Subcutaneous abdominal adipose tissue (tissue), 5 donors: Measurements from ENCODE around the gene ADAMTS2.

Experiments
- H3K27ac ChIP-seq: one replicate; pipeline ENCODE4 v1.7.0; 2013; ENCODE audit warnings: low read depth, mild to moderate bottlenecking, inconsistent platforms, low read length, moderate library complexity
- H3K27me3 ChIP-seq, 5 donors: one replicate each; pipeline ENCODE4 v1.7.0; 2013; ENCODE audit warnings: low read length in 5 of 5, inconsistent platforms in 1 of 5; ENCODE audit not compliant: control insufficient read depth in 5 of 5, insufficient read depth in 4 of 5
- H3K36me3 ChIP-seq, 5 donors: one replicate each; pipeline ENCODE4 v1.7.0; 2013; ENCODE audit warnings: low read length in 5 of 5; ENCODE audit not compliant: control insufficient read depth in 5 of 5, insufficient read depth in 5 of 5
- H3K4me1 ChIP-seq, 5 donors: one replicate each; pipeline ENCODE4 v1.7.0; 2013; ENCODE audit warnings: low read length in 5 of 5, mild to moderate bottlenecking in 3 of 5, moderate library complexity in 1 of 5; ENCODE audit not compliant: control insufficient read depth in 5 of 5, insufficient read depth in 5 of 5
- H3K4me3 ChIP-seq, 5 donors: one replicate each; pipeline ENCODE4 v1.7.0; 2013; ENCODE audit warnings: low read length in 5 of 5, low read depth in 1 of 5
- H3K9ac ChIP-seq, 5 donors: one replicate each; pipeline ENCODE4 v1.7.0; 2013; ENCODE audit warnings: low read length in 5 of 5, mild to moderate bottlenecking in 4 of 5, moderate library complexity in 3 of 5
- H3K9me3 ChIP-seq, 5 donors: one replicate each; pipeline ENCODE4 v1.7.0; 2013; ENCODE audit warnings: low read length in 5 of 5; ENCODE audit not compliant: control insufficient read depth in 5 of 5
- donor health status: healthy.
- donor health status: healthy.
- donor health status: healthy.
- donor health status: healthy.
- donor health status: healthy.

The ADAMTS2 gene

DNA sequence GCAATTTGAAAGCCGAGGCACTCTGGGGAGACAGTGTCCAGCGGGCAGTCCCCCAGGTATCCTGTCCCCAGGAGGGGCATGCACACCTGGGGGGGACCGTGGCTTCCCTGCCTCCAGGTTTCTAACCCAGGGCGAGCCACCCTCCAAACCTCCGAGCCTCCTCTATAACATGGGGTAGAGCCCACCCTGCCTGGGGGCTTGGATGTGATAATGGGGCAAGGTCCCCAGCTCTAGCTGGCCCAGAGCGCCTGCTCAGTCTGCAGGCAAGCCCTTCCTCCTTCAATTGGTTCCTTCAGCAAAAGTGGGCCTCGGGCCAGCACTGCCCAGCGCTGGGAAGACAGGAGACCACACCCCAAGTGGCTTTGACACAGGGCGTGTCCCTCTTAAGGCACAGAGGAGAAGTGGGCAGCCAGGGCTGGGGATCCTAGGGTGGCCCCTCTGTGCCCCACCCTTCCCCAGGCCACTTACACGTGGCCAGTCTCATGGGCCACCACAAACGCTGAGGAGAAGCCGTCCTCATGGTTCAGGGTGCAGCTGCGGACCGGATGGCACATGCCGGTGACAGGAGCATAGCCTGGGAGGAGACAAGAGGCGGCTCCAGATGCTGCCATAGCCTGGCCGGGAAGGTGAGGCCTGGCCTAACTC is 190.8 kb downstream of the ADAMTS2 start:
- Histone ChIP-seq H3K4me1 (no peaks in the 10 kb centered on the region), H3K9ac (no peak overlapping the region), H3K27me3 (no peaks in the 10 kb centered on the region), H3K9me3 (no peaks in the 10 kb centered on the region), H3K4me3 (no peak overlapping the region), H3K27ac (no peak overlapping the region), H3K36me3 (peaks cover 0 to 75% (median 65%) of the 10 kb centered on the region in 5 donors)

DNA sequence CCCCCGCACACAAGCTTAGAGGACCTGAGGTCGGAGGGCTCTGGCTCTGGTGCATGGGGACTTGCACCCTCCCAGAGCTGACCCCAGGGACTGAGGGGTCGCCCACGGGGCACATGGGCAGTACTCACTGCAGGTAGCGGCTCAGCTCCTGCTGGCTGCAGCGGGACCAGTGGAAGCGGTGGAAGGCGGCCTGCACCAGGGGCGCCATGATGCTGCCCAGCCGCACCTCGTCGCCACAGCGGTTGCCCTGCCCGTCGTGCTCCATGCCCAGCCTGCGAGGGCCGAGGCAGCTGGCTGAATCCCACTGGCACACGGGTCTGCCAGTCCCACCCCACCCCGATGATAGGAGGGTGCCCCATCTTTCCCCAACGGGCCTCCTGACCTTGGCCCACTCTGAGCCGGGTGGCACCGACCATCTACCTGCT is 191.3 kb downstream of the ADAMTS2 start:
- H3K27ac ChIP-seq, result no peak overlapping the region
- no peak overlapping the region for H3K4me3 ChIP-seq
- no peaks in the 10 kb centered on the region for H3K9me3 ChIP-seq
- no peaks in the 10 kb centered on the region for H3K4me1 ChIP-seq
- H3K27me3 ChIP-seq, result no peaks in the 10 kb centered on the region
- peaks cover 0 to 75% (median 70%) of the 10 kb centered on the region in 5 donors for H3K36me3 ChIP-seq
- no peak overlapping the region for H3K9ac ChIP-seq

DNA sequence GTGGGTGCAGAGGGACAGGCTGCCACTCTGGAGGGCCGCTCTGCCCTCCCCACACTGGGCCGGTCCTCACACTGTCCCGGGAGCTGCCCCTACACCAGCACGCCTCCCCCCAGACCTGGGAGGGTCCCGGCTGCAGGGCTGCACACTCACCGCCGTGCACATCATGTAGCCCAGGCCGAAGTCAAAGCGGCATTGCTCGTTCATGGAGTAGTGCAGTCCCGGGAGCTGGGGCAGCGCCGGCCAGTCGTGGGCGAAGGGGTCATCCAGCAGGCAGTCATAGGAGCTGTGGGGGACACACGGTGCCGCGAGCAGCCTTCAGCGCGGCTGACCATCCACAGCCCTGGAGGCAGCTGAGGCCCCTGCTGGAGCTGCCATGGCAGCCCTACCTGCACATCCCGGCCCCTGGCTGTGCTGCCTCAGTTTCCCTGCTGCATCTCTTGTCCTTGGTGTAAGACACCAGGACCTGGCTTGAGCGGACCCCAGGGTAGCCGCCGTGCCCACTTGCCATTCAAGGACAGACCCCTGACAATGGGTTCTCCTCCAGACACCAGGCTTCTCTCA is 191.8 kb downstream of the ADAMTS2 start:
- Histone ChIP-seq H3K27me3 (no peaks in the 10 kb centered on the region), H3K36me3 (peaks cover 0 to 75% (median 67%) of the 10 kb centered on the region in 5 donors), H3K27ac (no peak overlapping the region), H3K4me1 (no peaks in the 10 kb centered on the region), H3K9me3 (no peaks in the 10 kb centered on the region), H3K9ac (no peak overlapping the region), H3K4me3 (no peak overlapping the region)

DNA sequence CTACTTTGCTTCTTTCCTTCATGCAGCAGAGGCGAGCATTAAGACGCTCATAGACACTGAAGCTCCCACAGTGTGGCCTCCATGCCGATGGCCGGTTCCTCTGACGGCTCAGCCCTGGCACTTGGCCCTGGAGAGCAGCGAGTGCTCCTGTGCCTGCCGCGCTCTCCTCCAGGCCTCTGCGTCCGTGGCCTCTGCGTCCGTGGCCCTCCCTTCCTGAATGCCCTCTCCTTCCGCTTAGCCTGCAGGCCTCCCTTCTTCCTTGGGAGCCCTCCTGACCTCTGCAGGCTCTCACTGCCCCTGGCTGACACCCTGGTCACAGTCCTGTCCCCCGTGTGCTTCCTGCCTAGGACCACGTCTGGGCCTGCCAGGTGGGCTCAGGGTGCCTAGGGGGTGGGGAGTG is 192.3 kb downstream of the ADAMTS2 start:
- H3K9me3 ChIP-seq, result no peaks in the 10 kb centered on the region
- H3K4me1 ChIP-seq, result no peaks in the 10 kb centered on the region
- no peak overlapping the region for H3K4me3 ChIP-seq
- H3K27me3 ChIP-seq, result no peaks in the 10 kb centered on the region
- H3K36me3 ChIP-seq, result peaks cover 0 to 77% (median 63%) of the 10 kb centered on the region in 5 donors
- H3K9ac ChIP-seq, result no peak overlapping the region
- H3K27ac ChIP-seq, result no peak overlapping the region

DNA sequence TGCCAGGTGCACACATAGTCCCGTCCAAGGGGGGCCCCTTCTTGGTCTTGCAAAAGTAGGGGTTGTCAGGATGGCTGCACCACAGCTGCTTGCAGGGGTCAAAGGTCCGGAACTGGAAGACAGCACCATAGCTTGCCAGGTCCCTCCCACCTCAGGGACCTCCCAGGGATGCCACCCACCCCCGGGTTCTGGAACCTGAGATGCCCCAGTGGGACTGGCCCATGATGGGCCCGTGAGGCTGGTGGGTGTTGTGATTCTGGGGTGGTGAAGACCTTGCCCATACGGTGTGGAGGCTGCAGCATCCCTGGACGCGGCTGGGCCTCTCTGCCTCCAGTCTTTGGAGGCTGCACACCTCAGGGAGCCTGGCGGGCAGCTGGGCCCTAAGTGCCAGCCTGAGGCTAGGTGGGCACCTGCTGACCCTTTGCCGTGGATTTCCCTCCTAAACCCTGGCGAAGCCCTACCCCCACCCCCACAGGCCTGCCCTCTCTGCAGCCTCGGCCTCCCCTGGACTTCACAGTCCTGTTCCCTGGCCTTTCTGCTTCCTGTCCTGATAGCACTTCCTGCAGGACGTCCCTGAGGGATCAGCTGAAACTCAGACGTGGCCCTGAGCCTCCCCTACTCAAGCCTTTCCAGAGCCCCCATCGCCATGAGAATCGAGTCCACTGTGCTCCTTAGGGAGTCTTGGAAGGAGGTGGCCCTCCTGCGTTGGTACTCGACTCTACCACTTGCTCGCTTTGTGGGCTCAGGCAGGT is 192.9 kb downstream of the ADAMTS2 start:
- no peak overlapping the region for H3K4me3 ChIP-seq
- H3K4me1 ChIP-seq, result no peaks in the 10 kb centered on the region
- no peaks in the 10 kb centered on the region for H3K9me3 ChIP-seq
- H3K36me3 ChIP-seq, result peaks cover 0 to 78% (median 63%) of the 10 kb centered on the region in 5 donors
- H3K9ac ChIP-seq, result no peak overlapping the region
- H3K27me3 ChIP-seq, result no peaks in the 10 kb centered on the region
- no peak overlapping the region for H3K27ac ChIP-seq

DNA sequence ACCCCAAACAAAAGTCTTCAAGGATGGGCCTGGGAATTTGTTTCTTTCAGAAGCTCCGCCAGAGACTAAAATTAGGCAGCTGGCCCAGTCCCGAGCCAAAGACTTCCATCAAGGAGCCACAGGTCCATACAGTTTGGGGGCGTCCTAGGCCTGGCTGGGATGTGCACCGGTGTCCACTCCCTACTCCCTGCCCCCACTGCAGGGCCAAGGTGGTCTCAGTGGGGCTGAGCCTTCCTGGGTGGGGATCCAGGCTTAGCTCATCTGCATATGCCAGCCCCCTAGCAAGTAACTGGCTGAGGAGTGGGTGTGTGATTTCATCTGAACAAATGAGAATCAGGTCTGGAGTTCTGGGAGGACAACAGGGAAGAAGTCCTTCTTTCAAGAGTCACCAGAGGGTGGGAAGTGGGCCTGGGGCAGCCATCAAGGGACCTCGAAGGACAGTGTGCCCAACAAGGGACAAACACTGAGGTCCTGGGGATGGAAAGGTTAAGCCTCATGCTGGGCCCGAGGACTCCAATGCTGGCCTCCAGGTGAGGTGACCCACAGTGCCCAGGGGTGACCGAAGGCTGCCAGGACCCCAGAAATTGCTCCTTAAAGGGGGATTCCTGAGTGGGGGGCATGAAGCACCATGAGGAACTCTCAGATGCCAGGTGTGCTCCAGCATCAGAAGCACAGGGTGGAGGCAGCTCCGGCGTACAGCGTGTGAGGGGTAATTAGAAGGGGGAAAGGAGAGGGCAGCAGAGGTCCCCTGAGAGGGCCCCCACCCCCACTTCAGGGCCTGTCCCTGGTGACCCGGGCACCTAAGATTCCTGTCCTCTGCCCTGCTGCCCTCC is 193.8 kb downstream of the ADAMTS2 start:
- no peak overlapping the region for H3K27ac ChIP-seq
- no peaks in the 10 kb centered on the region for H3K27me3 ChIP-seq
- peaks cover 0 to 78% (median 63%) of the 10 kb centered on the region in 5 donors for H3K36me3 ChIP-seq
- H3K9ac ChIP-seq, result no peak overlapping the region
- H3K9me3 ChIP-seq, result no peaks in the 10 kb centered on the region
- no peak overlapping the region for H3K4me3 ChIP-seq
- no peaks in the 10 kb centered on the region for H3K4me1 ChIP-seq

DNA sequence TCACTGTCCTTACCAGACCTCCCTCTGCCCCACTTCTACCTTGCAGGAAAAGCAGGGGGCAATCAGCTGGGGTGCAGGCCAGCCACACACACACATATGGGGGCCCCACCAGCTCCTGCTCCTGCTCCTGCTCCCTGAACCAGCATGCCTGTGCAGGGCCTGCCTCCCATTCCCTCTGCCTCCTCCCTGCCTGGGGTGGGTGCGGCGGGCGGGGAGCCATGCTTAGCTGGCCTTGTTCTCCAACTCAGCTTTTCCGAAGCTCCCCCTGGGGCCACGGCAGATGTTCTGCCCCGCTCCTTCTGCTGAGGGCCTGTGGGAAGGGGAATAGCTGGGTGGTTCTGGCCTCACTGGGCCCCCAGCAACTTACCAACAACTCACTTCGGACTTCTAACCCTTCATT is 195.2 kb downstream of the ADAMTS2 start:
- no peak overlapping the region for H3K9ac ChIP-seq
- no peaks in the 10 kb centered on the region for H3K4me1 ChIP-seq

DNA sequence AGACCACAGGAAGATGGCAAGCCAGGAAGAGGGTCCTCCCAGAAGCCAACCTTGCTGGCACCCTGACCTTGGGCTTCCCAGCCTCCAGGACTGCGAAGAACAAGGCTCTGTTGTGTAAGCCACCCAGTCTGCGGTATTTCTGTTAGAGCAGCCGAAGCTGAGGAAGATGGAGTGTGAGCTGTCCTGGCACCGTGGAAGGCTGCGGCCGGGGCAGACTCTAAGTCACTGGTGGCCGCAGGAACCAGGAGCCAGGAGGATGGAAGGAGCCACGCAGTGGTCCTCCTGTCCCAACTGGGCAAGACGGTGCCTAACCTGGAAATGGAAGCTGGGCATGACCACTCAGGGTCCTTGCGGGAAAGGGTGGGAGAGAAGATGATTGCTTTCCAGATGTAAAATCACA is 196.0 kb downstream of the ADAMTS2 start:
- Histone ChIP-seq H3K27me3 (no peaks in the 10 kb centered on the region), H3K27ac (no peak overlapping the region), H3K4me3 (no peak overlapping the region), H3K36me3 (peaks cover 0 to 60% (median 48%) of the 10 kb centered on the region in 5 donors), H3K4me1 (no peaks in the 10 kb centered on the region), H3K9ac (no peak overlapping the region), H3K9me3 (no peaks in the 10 kb centered on the region)

More for the DNA sequence above, 195.2 kb downstream of the ADAMTS2 start:
- Histone ChIP-seq H3K4me3 (no peak overlapping the region), H3K9me3 (no peaks in the 10 kb centered on the region), H3K27ac (no peak overlapping the region), H3K27me3 (no peaks in the 10 kb centered on the region), H3K36me3 (peaks cover 0 to 66% (median 54%) of the 10 kb centered on the region in 5 donors)

DNA sequence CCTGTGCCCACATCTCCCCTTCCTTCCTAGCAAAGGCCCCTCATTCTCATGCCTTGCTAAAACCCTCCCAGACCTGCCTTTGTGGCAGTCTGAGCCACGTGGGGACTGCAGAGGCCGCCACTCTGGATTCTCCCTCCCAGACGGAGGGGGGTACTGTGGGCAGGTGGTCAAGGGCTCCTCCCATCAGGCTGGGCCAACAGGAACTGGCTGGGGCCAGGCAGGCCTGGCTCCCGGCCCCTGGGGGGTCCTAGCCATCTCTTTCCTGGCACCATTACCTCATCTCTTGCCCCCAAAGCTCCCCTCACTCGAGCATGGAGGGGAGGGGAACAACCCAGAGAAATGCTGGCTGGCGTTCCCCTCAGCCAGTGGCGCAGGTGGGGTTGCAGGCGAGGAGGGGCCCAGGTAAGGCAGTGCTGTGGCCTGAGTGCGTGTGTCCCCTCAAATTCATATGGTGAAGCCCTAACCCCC is 196.5 kb downstream of the ADAMTS2 start:
- Histone ChIP-seq H3K9me3 (no peaks in the 10 kb centered on the region), H3K36me3 (peaks cover 0 to 55% (median 44%) of the 10 kb centered on the region in 5 donors), H3K27me3 (no peaks in the 10 kb centered on the region)

More for the DNA sequence above, 196.5 kb downstream of the ADAMTS2 start:
- Histone ChIP-seq H3K27ac (no peak overlapping the region), H3K4me3 (no peak overlapping the region), H3K9ac (no peak overlapping the region), H3K4me1 (no peaks in the 10 kb centered on the region)
